Measurements from ENCODE around the gene KRABD2.
"Not testable (repeated sequence)": the region's sequence is repeated elsewhere in the genome, so short reads cannot be mapped to it uniquely, and the experiment has no call there.

Gene KRABD2

GRCh38 chr17:8409966-8410882 lies 33.7 kb upstream of the KRABD2 start:
- no peaks in the 10 kb centered on the region for H3K36me3 ChIP-seq (ENCODE audit: control insufficient read depth in 1 of 2, insufficient read depth in 2 of 2, low read length in 2 of 2)
- H3K27ac ChIP-seq (ENCODE audit: low read length), result no peak overlapping the region
- H3K9me3 ChIP-seq (ENCODE audit: control insufficient read depth in 1 of 2, low read length in 2 of 2), result no peaks in the 10 kb centered on the region
- H3K4me3 ChIP-seq (ENCODE audit: low read depth in 1 of 2, low read length in 2 of 2), result no peak overlapping the region
- H3K27me3 ChIP-seq (ENCODE audit: low read depth, low read length), result no peaks in the 10 kb centered on the region
- peaks cover 0 to 3% of the 10 kb centered on the region in 2 donors for H3K4me1 ChIP-seq (ENCODE audit: control insufficient read depth in 1 of 2, insufficient read depth in 2 of 2, low read length in 2 of 2)

GRCh38 chr17:8408371-8408770 lies 31.9 kb upstream of the KRABD2 start:
- Histone ChIP-seq H3K9me3 (ENCODE audit: control insufficient read depth in 1 of 2, low read length in 2 of 2) (no peaks in the 10 kb centered on the region), H3K4me3 (ENCODE audit: low read depth in 1 of 2, low read length in 2 of 2) (no peak overlapping the region), H3K27ac (ENCODE audit: low read length) (no peak overlapping the region), H3K4me1 (ENCODE audit: control insufficient read depth in 1 of 2, insufficient read depth in 2 of 2, low read length in 2 of 2) (peaks cover 0 to 3% of the 10 kb centered on the region in 2 donors), H3K27me3 (ENCODE audit: low read depth, low read length) (no peaks in the 10 kb centered on the region), H3K36me3 (ENCODE audit: control insufficient read depth in 1 of 2, insufficient read depth in 2 of 2, low read length in 2 of 2) (no peaks in the 10 kb centered on the region)

GRCh38 chr17:8406174-8406573 lies 29.7 kb upstream of the KRABD2 start:
- Histone ChIP-seq H3K9me3 (ENCODE audit: control insufficient read depth in 1 of 2, low read length in 2 of 2) (no peaks in the 10 kb centered on the region), H3K4me1 (ENCODE audit: control insufficient read depth in 1 of 2, insufficient read depth in 2 of 2, low read length in 2 of 2) (peaks cover 0 to 3% of the 10 kb centered on the region in 2 donors), H3K27ac (ENCODE audit: low read length) (no peak overlapping the region), H3K36me3 (ENCODE audit: control insufficient read depth in 1 of 2, insufficient read depth in 2 of 2, low read length in 2 of 2) (no peaks in the 10 kb centered on the region), H3K4me3 (ENCODE audit: low read depth in 1 of 2, low read length in 2 of 2) (no peak overlapping the region), H3K27me3 (ENCODE audit: low read depth, low read length) (no peaks in the 10 kb centered on the region)

GRCh38 chr17:8405499-8406016 lies 29.1 kb upstream of the KRABD2 start:
- peaks cover 0 to 3% of the 10 kb centered on the region in 2 donors for H3K4me1 ChIP-seq (ENCODE audit: control insufficient read depth in 1 of 2, insufficient read depth in 2 of 2, low read length in 2 of 2)
- no peaks in the 10 kb centered on the region for H3K27me3 ChIP-seq (ENCODE audit: low read depth, low read length)
- no peaks in the 10 kb centered on the region for H3K9me3 ChIP-seq (ENCODE audit: control insufficient read depth in 1 of 2, low read length in 2 of 2)
- no peaks in the 10 kb centered on the region for H3K36me3 ChIP-seq (ENCODE audit: control insufficient read depth in 1 of 2, insufficient read depth in 2 of 2, low read length in 2 of 2)
- no peak overlapping the region for H3K4me3 ChIP-seq (ENCODE audit: low read depth in 1 of 2, low read length in 2 of 2)
- no peak overlapping the region for H3K27ac ChIP-seq (ENCODE audit: low read length)

GRCh38 chr17:8402921-8403536 lies 26.5 kb upstream of the KRABD2 start:
- H3K27ac ChIP-seq (ENCODE audit: low read length), result no peak overlapping the region
- H3K9me3 ChIP-seq (ENCODE audit: control insufficient read depth in 1 of 2, low read length in 2 of 2), result no peaks in the 10 kb centered on the region
- no peaks in the 10 kb centered on the region for H3K27me3 ChIP-seq (ENCODE audit: low read depth, low read length)
- no peaks in the 10 kb centered on the region for H3K4me1 ChIP-seq (ENCODE audit: control insufficient read depth in 1 of 2, insufficient read depth in 2 of 2, low read length in 2 of 2)
- no peaks in the 10 kb centered on the region for H3K36me3 ChIP-seq (ENCODE audit: control insufficient read depth in 1 of 2, insufficient read depth in 2 of 2, low read length in 2 of 2)
- H3K4me3 ChIP-seq (ENCODE audit: low read depth in 1 of 2, low read length in 2 of 2), result no peak overlapping the region

GRCh38 chr17:8401107-8401506 lies 24.6 kb upstream of the KRABD2 start:
- H3K9me3 ChIP-seq (ENCODE audit: control insufficient read depth in 1 of 2, low read length in 2 of 2), result no peaks in the 10 kb centered on the region
- H3K27me3 ChIP-seq (ENCODE audit: low read depth, low read length), result no peaks in the 10 kb centered on the region
- no peak overlapping the region for H3K27ac ChIP-seq (ENCODE audit: low read length)
- H3K4me1 ChIP-seq (ENCODE audit: control insufficient read depth in 1 of 2, insufficient read depth in 2 of 2, low read length in 2 of 2), result no peaks in the 10 kb centered on the region
- no peak overlapping the region for H3K4me3 ChIP-seq (ENCODE audit: low read depth in 1 of 2, low read length in 2 of 2)
- H3K36me3 ChIP-seq (ENCODE audit: control insufficient read depth in 1 of 2, insufficient read depth in 2 of 2, low read length in 2 of 2), result no peaks in the 10 kb centered on the region

- Histone ChIP-seq H3K4me3 (ENCODE audit: low read depth in 1 of 2, low read length in 2 of 2) (no peak overlapping the region), H3K27me3 (ENCODE audit: low read depth, low read length) (no peaks in the 10 kb centered on the region), H3K4me1 (ENCODE audit: control insufficient read depth in 1 of 2, insufficient read depth in 2 of 2, low read length in 2 of 2) (no peaks in the 10 kb centered on the region), H3K36me3 (ENCODE audit: control insufficient read depth in 1 of 2, insufficient read depth in 2 of 2, low read length in 2 of 2) (no peaks in the 10 kb centered on the region), H3K9me3 (ENCODE audit: control insufficient read depth in 1 of 2, low read length in 2 of 2) (no peaks in the 10 kb centered on the region), H3K27ac (ENCODE audit: low read length) (no peak overlapping the region)
Observed at GRCh38 chr17:8398980-8399379, 22.5 kb upstream of the KRABD2 start.

- Histone ChIP-seq H3K27ac (ENCODE audit: low read length) (no peak within 1 kb of the TSS), H3K4me1 (ENCODE audit: control insufficient read depth in 1 of 2, insufficient read depth in 2 of 2, low read length in 2 of 2) (no peaks in the 10 kb centered on the region), H3K9me3 (ENCODE audit: control insufficient read depth in 1 of 2, low read length in 2 of 2) (no peaks in the 10 kb centered on the region), H3K27me3 (ENCODE audit: low read depth, low read length) (peaks cover 7% of the 10 kb centered on the region), H3K36me3 (ENCODE audit: control insufficient read depth in 1 of 2, insufficient read depth in 2 of 2, low read length in 2 of 2) (no peaks in the 10 kb centered on the region), H3K4me3 (ENCODE audit: low read depth in 1 of 2, low read length in 2 of 2) (no peak within 1 kb of the TSS)
Observed at GRCh38 chr17:8397636-8398035, 21.1 kb upstream of the KRABD2 start, which contains the start of gene RNF222. RNF222 (minus strand) TSS chr17:8397827; CDS start chr17:8393461, 4,366 bp downstream.

- not testable (repeated sequence) for H3K27ac ChIP-seq (ENCODE audit: low read length); H3K27me3 ChIP-seq (ENCODE audit: low read depth, low read length); H3K4me1 ChIP-seq (ENCODE audit: control insufficient read depth in 1 of 2, insufficient read depth in 2 of 2, low read length in 2 of 2); H3K36me3 ChIP-seq (ENCODE audit: control insufficient read depth in 1 of 2, insufficient read depth in 2 of 2, low read length in 2 of 2); H3K4me3 ChIP-seq (ENCODE audit: low read depth in 1 of 2, low read length in 2 of 2); H3K9me3 ChIP-seq (ENCODE audit: control insufficient read depth in 1 of 2, low read length in 2 of 2)
Observed at GRCh38 chr17:8394497-8394896, 18.0 kb upstream of the KRABD2 start.

GRCh38 chr17:8393470-8394231 lies 17.1 kb upstream of the KRABD2 start:
- Histone ChIP-seq H3K4me3 (ENCODE audit: low read depth in 1 of 2, low read length in 2 of 2) (no peak overlapping the region), H3K27ac (ENCODE audit: low read length) (no peak overlapping the region), H3K9me3 (ENCODE audit: control insufficient read depth in 1 of 2, low read length in 2 of 2) (no peaks in the 10 kb centered on the region), H3K36me3 (ENCODE audit: control insufficient read depth in 1 of 2, insufficient read depth in 2 of 2, low read length in 2 of 2) (no peaks in the 10 kb centered on the region), H3K27me3 (ENCODE audit: low read depth, low read length) (peaks cover 7% of the 10 kb centered on the region), H3K4me1 (ENCODE audit: control insufficient read depth in 1 of 2, insufficient read depth in 2 of 2, low read length in 2 of 2) (no peaks in the 10 kb centered on the region)
